HepG2 (cell line): ENCODE data around the gene GABRA4. TPM values are rescaled to one million over a fixed set of nuclear protein-coding genes. Genes with fewer than 3 reads are reported as not detected.

Experiments used
- ATAC-seq: fragments of 200-7000 bp; cut with Tn5 transposase; 3 replicates; pipeline ENCODE4 v1.9.1; 2020; ENCODE audit warnings: mild to moderate bottlenecking, moderate library complexity
- BruUV-seq: library from RNA; stranded (reverse); fragments of 400-500 nt; replicated peaks from 2 replicates; lab custom pipeline; 2021; lab: Mats Ljungman, UMichigan
- CTCF ChIA-PET: fragments of 300-600 bp; formaldehyde crosslinking; extraction: SDS; loops from one replicate; lab custom pipeline; 2021; ENCODE audit warnings: low total read pairs, inconsistent platforms, low intra/inter-chr PET ratio; lab: Yijun Ruan, JAX
- POLR2A ChIA-PET: fragments of 350-600 bp; sonication (Branson Sonifier 250); formaldehyde crosslinking; loops from one replicate; lab custom pipeline; 2020; ENCODE audit warnings: antibody characterized with exemption, inconsistent platforms; lab: Yijun Ruan, JAX
- DNase-seq: peaks from one replicate; pipeline ENCODE4 v3.0.0-alpha.2; 2015; ENCODE audit warnings: low spot score
- FAIRE-seq: peaks from 3 replicates; lab custom pipeline; 2011; peaks lifted over from hg19 to GRCh38; lab: Jason Lieb, UNC
- H2AFZ ChIP-seq: one replicate; pipeline ENCODE4 v1.6.1; 2011; ENCODE audit warnings: low read length, inconsistent platforms
- H3K27ac ChIP-seq: fragments of 300-600 bp; 3 replicates; pipeline ENCODE4 v1.8.0; 2011; ENCODE audit warnings: mixed run types, mild to moderate bottlenecking, mixed read lengths, low read length, inconsistent platforms; ENCODE audit not compliant: insufficient read depth; ENCODE audit errors: extremely low read length
- H3K27me3 ChIP-seq, 2 experiments: fragments of 200-600 bp in 1 of 2; 2 replicates in 1 of 2; 3 replicates in 1 of 2; pipeline versions ENCODE4 v1.6.0 to v1.8.0; 2011; ENCODE audit warnings: low read length in 2 of 2, mild to moderate bottlenecking in 2 of 2, moderate library complexity in 2 of 2, inconsistent platforms in 1 of 2; ENCODE audit not compliant: insufficient read depth in 2 of 2, control insufficient read depth in 1 of 2
- H3K36me3 ChIP-seq, 2 experiments: fragments of 200-600 bp in 1 of 2; replicated peaks in 1 of 2; 2 replicates in 1 of 2; 3 replicates in 1 of 2; pipeline versions ENCODE4 v1.5.1 to v1.8.0; 2011; ENCODE audit warnings: low read length in 2 of 2, inconsistent platforms in 1 of 2; ENCODE audit not compliant: insufficient read depth in 2 of 2, control insufficient read depth in 1 of 2
- H3K4me1 ChIP-seq: 2 replicates; pipeline ENCODE4 v1.5.1; 2012; ENCODE audit warnings: low read length, inconsistent platforms; ENCODE audit not compliant: insufficient read depth
- H3K4me2 ChIP-seq: 2 replicates; pipeline ENCODE4 v1.6.0; 2011; ENCODE audit warnings: low read depth, low read length, inconsistent platforms
- H3K4me3 ChIP-seq, 3 experiments: fragments of 200-600 bp in 1 of 3; sonication (generic), shearing (Covaris generic) in 1 of 3; replicated peaks in 1 of 3; 2 replicates each; pipeline ENCODE4 v1.5.1; 2011 to 2016; ENCODE audit warnings: low read length in 3 of 3, inconsistent platforms in 2 of 3, low read depth in 2 of 3, mild to moderate bottlenecking in 2 of 3, control low read depth in 1 of 3, mixed read lengths in 1 of 3; ENCODE audit not compliant: insufficient read depth in 1 of 3
- H3K79me2 ChIP-seq: one replicate; pipeline ENCODE4 v1.6.1; 2011; ENCODE audit warnings: low read length, inconsistent platforms; ENCODE audit not compliant: insufficient read depth
- H3K9ac ChIP-seq: 2 replicates; pipeline ENCODE4 v1.6.0; 2011; ENCODE audit warnings: mild to moderate bottlenecking, low read depth, low read length, inconsistent platforms; ENCODE audit not compliant: insufficient read depth
- H3K9me3 ChIP-seq: 2 replicates; pipeline ENCODE4 v1.5.1; 2012; ENCODE audit warnings: mild to moderate bottlenecking, low read length
- H4K20me1 ChIP-seq: 2 replicates; pipeline ENCODE4 v1.6.0; 2011; ENCODE audit warnings: inconsistent platforms, mild to moderate bottlenecking, low read length, moderate library complexity; ENCODE audit not compliant: insufficient read depth
- CENPT ChIP-seq: sonication (generic); formaldehyde crosslinking; IDR thresholded peaks from 2 replicates; pipeline ENCODE4 v1.8.0; 2022; ENCODE audit warnings: low read depth, mild to moderate bottlenecking, moderate library complexity, missing genetic modification reagents
- HIC2 ChIP-seq: sonication (generic); formaldehyde crosslinking; IDR thresholded peaks from 2 replicates; pipeline ENCODE4 v1.9.0; 2022; ENCODE audit warnings: low read depth, missing genetic modification reagents
- HNF1B ChIP-seq: sonication (generic); formaldehyde crosslinking; IDR thresholded peaks from 2 replicates; pipeline ENCODE4 v1.5.1; 2020; ENCODE audit warnings: mild to moderate bottlenecking, moderate library complexity, missing genetic modification reagents
- PAXIP1 ChIP-seq: sonication (generic); formaldehyde crosslinking; conservative IDR thresholded peaks from 2 replicates; pipeline ENCODE4 v1.4.0; 2020; ENCODE audit warnings: mild to moderate bottlenecking, missing genetic modification reagents, moderate library complexity
- RARG ChIP-seq: sonication (generic); formaldehyde crosslinking; IDR thresholded peaks from 2 replicates; pipeline ENCODE4 v1.4.0; 2020; ENCODE audit warnings: low read depth, mild to moderate bottlenecking, missing genetic modification reagents
- SALL2 ChIP-seq: sonication (generic); formaldehyde crosslinking; IDR thresholded peaks from 2 replicates; pipeline ENCODE4 v1.8.1; 2023; ENCODE audit warnings: mild to moderate bottlenecking, missing genetic modification reagents, inconsistent platforms
- ZNF503 ChIP-seq: sonication (generic); formaldehyde crosslinking; IDR thresholded peaks from 2 replicates; pipeline ENCODE4 v1.4.0; 2020; ENCODE audit warnings: missing genetic modification reagents
- ZNF512B ChIP-seq: sonication (generic); formaldehyde crosslinking; IDR thresholded peaks from 2 replicates; pipeline ENCODE4 v1.5.1; 2020; ENCODE audit warnings: missing genetic modification reagents, mild to moderate bottlenecking, borderline replicate concordance
- ZNF782 ChIP-seq: sonication (generic); formaldehyde crosslinking; IDR thresholded peaks from 2 replicates; pipeline ENCODE4 v1.4.0; 2020; ENCODE audit warnings: missing genetic modification reagents, mild to moderate bottlenecking, borderline replicate concordance
- ZNF784 ChIP-seq: sonication (generic); formaldehyde crosslinking; IDR thresholded peaks from 2 replicates; pipeline ENCODE4 v1.5.1; 2020; ENCODE audit warnings: missing genetic modification reagents, mild to moderate bottlenecking, borderline replicate concordance
- WGBS: methylation state at CpG from one replicate; pipeline ENCODE4 v1.1.6; 2017; ENCODE audit warnings: low lambda C conversion rate; 5-methylcytosine and 5-hydroxymethylcytosine counted together
- in situ Hi-C: cut with HindIII; loops from 2 replicates; pipeline ENCODE4 v1.10.0; 2017; ENCODE audit warnings: low pct_unique_long_range_greater_than_20kb; ENCODE audit not compliant: extremely low pct_ligation_motif_present
- intact Hi-C: fragments of 100-400 bp; cut with micrococcal nuclease; formaldehyde crosslinking; loops from one replicate; pipeline ENCODE4 v1.10.0; 2022; ENCODE audit not compliant: unreplicated experiment
- polyA plus RNA-seq, 8 experiments: library from polyadenylated mRNA; depleted of rRNA in 3 of 8; stranded (reverse) in 7 of 8; unstranded in 1 of 8; fragments of >200 nt; fragmentation: Illumina TruSeq in 4 of 8; extraction: Trizol in 4 of 8; gene quantifications; 2 replicates each; pipeline versions ENCODE4 v1.2.1 to v1.2.3, GENCODE V29; 2011 to 2016; ENCODE audit warnings: low read depth in 4 of 8, missing spikeins in 1 of 8, mixed read lengths in 1 of 8; ENCODE audit not compliant: insufficient read depth in 1 of 8
- total RNA-seq, 5 experiments: library from RNA; depleted of rRNA; stranded (reverse); fragments of >200 nt; fragmentation: Illumina TruSeq; extraction: Trizol; gene quantifications; 2 replicates each; pipeline ENCODE4 v1.2.3, GENCODE V29; 2016; ENCODE audit warnings: low read depth in 1 of 5

Gene GABRA4
- total and polyA plus RNA-seq, 2 of the 13 experiments (the other 11 are each of a cell fraction or from before 2014, with no cell fraction given) = not detected

GRCh38 chr4:46930891-46931290 lies 62.5 kb downstream of the GABRA4 start:
- H3K9me3 ChIP-seq = no peaks in the 10 kb centered on the region
- H2AFZ ChIP-seq = no peak overlapping the region
- H4K20me1 ChIP-seq = no peaks in the 10 kb centered on the region
- ATAC-seq (no peak), DNase-seq (no peak), FAIRE-seq (no peak)
- no peak overlapping the region for H3K9ac ChIP-seq
- in situ Hi-C loops = loop anchor here (10.0 kb wide), 1 partner anchor 104 kb away; the partner anchor contains the start of gene GABRB1
- H3K27me3 ChIP-seq = no peaks in the 10 kb centered on the region
- no peaks in the 10 kb centered on the region for H3K36me3 ChIP-seq
- no peaks in the 10 kb centered on the region for H3K79me2 ChIP-seq
- ChIA-PET POLR2A (no interaction called here), CTCF (no interaction called here)
- no TSS peak for BruUV-seq
- H3K4me3 ChIP-seq = no peak overlapping the region
- intact Hi-C loops = loop anchor here (5.0 kb wide), 1 partner anchor 451 kb away; no protein-coding TSS in a partner anchor
- H3K27ac ChIP-seq = no peak overlapping the region
- no peak overlapping the region for H3K4me2 ChIP-seq
- H3K4me1 ChIP-seq = 0 out of 2 replicates have a peak, but pooled peaks cover 9% of the 10 kb centered on the region
- WGBS = 3% methylated on average over 3 of the region's 3 CpGs
- TF ChIP-seq PAXIP1 (no peak), RARG (CRISPR knock-in tag) (no peak), HIC2 (CRISPR knock-in tag) (no peak), SALL2 (no peak), ZNF503 (CRISPR knock-in tag) (no peak), ZNF512B (no peak), HNF1B (CRISPR knock-in tag) (no peak), CENPT (no peak), ZNF784 (CRISPR knock-in tag) (no peak), ZNF782 (CRISPR knock-in tag) (no peak)
